K562 (cell line): Measurements from ENCODE around the gene NOP10. TPM values are rescaled to one million over a fixed set of nuclear protein-coding genes. Genes with fewer than 3 reads are reported as not detected.
"Not testable (repeated sequence)": the region's sequence is repeated elsewhere in the genome, so short reads cannot be mapped to it uniquely, and the experiment has no call there.

Source experiments
- ATAC-seq: fragments of 200-7000 bp; cut with Tn5 transposase; 3 replicates; pipeline ENCODE4 v1.9.1; 2020; ENCODE audit warnings: moderate library complexity
- BruUV-seq: library from RNA; stranded (reverse); fragments of 400-500 nt; replicated peaks from 2 replicates; lab custom pipeline; 2021; lab: Mats Ljungman, UMichigan
- CTCF ChIA-PET: fragments of 300-600 bp; formaldehyde crosslinking; extraction: SDS; loops from one replicate; lab custom pipeline; 2021; ENCODE audit warnings: low intra/inter-chr PET ratio; lab: Yijun Ruan, JAX
- POLR2A ChIA-PET: fragments of 300-600, 350-650 bp; sonication (Branson Sonifier 250); formaldehyde crosslinking; extraction: SDS; loops from one replicate; lab custom pipeline; 2021; ENCODE audit warnings: antibody characterized with exemption, inconsistent platforms; lab: Yijun Ruan, JAX
- DNase-seq, 4 experiments: peaks; one replicate each; pipeline versions ENCODE4 v3.0.0 to v3.0.0-alpha.2; 2011 to 2018; ENCODE audit warnings: low spot score in 3 of 4, mixed read lengths in 3 of 4; ENCODE audit errors: extremely low read depth in 1 of 4
- FAIRE-seq: peaks from 2 replicates; lab custom pipeline; 2011; peaks lifted over from hg19 to GRCh38; lab: Jason Lieb, UNC
- H2AFZ ChIP-seq: 2 replicates; pipeline ENCODE4 v1.6.0; 2011; ENCODE audit warnings: low read depth, low read length, control low read depth, inconsistent platforms
- H3K27ac ChIP-seq: fragments of 200-600 bp; 3 replicates; pipeline ENCODE4 v1.8.0; 2011; ENCODE audit warnings: low read depth, mild to moderate bottlenecking, control low read depth, inconsistent platforms, low read length, moderate library complexity, mixed read lengths; ENCODE audit errors: extremely low read depth
- H3K27me3 ChIP-seq, 2 experiments: fragments of 300-600 bp in 1 of 2; 2 replicates in 1 of 2; 3 replicates in 1 of 2; pipeline versions ENCODE4 v1.6.0 to v1.8.0; 2011; ENCODE audit warnings: inconsistent platforms in 2 of 2, low read length in 2 of 2, mild to moderate bottlenecking in 1 of 2, mixed read lengths in 1 of 2, moderate library complexity in 1 of 2; ENCODE audit not compliant: control insufficient read depth in 2 of 2, insufficient read depth in 2 of 2
- H3K36me3 ChIP-seq: fragments of 300-600 bp; 3 replicates; pipeline ENCODE4 v1.8.0; 2011; ENCODE audit warnings: mild to moderate bottlenecking, low read length, inconsistent platforms; ENCODE audit not compliant: control insufficient read depth, insufficient read depth
- H3K4me1 ChIP-seq, 2 experiments: fragments of 200-600 bp in 1 of 2; replicated peaks in 1 of 2; 2 replicates in 1 of 2; 3 replicates in 1 of 2; pipeline versions ENCODE4 v1.5.1 to v1.8.0; 2011; ENCODE audit warnings: inconsistent platforms in 2 of 2, low read length in 2 of 2, mild to moderate bottlenecking in 1 of 2, mixed read lengths in 1 of 2, moderate library complexity in 1 of 2; ENCODE audit not compliant: control insufficient read depth in 2 of 2, insufficient read depth in 2 of 2
- H3K4me2 ChIP-seq: 2 replicates; pipeline ENCODE4 v1.6.1; 2011; ENCODE audit warnings: low read length, control low read depth, inconsistent platforms, mixed read lengths; ENCODE audit not compliant: insufficient read depth
- H3K4me3 ChIP-seq: fragments of 200-600 bp; sonication (generic), shearing (Covaris generic); 2 replicates; pipeline ENCODE4 v1.5.1; 2016; ENCODE audit warnings: control low read depth, inconsistent platforms
- H3K79me2 ChIP-seq: fragments of 200-600 bp; 3 replicates; pipeline ENCODE4 v1.8.0; 2011; ENCODE audit warnings: low read length, inconsistent platforms; ENCODE audit not compliant: control insufficient read depth, insufficient read depth
- H3K9ac ChIP-seq, 2 experiments: 2 replicates each; pipeline versions ENCODE4 v1.6.0 to v1.6.1; 2011; ENCODE audit warnings: low read depth in 2 of 2, low read length in 2 of 2, control low read depth in 1 of 2, inconsistent platforms in 1 of 2, mild to moderate bottlenecking in 1 of 2, mixed read lengths in 1 of 2; ENCODE audit not compliant: insufficient read depth in 1 of 2
- H3K9me1 ChIP-seq: one replicate; pipeline ENCODE4 v1.6.0; 2011; ENCODE audit warnings: inconsistent platforms, mild to moderate bottlenecking, low read length, moderate library complexity; ENCODE audit not compliant: control insufficient read depth, insufficient read depth
- H3K9me3 ChIP-seq: replicated peaks from 2 replicates; pipeline ENCODE4 v1.5.1; 2011; ENCODE audit warnings: low read depth, low read length, inconsistent platforms; ENCODE audit not compliant: control insufficient read depth, insufficient read depth
- H4K20me1 ChIP-seq: replicated peaks from 2 replicates; pipeline ENCODE4 v1.6.1; 2011; ENCODE audit warnings: low read length, inconsistent platforms, mixed read lengths; ENCODE audit not compliant: control insufficient read depth, insufficient read depth
- CCNT2 ChIP-seq: IDR thresholded peaks from 2 replicates; pipeline ENCODE4 v1.6.1; 2011; ENCODE audit warnings: borderline replicate concordance, low read depth, mild to moderate bottlenecking, moderate library complexity, mixed read lengths, low read length; ENCODE audit not compliant: insufficient read length; ENCODE audit errors: extremely low read depth
- GTF2E2 ChIP-seq: fragments of 200-800 bp; sonication (Bioruptor generic); IDR thresholded peaks from 2 replicates; pipeline ENCODE4 v1.6.1; 2016; ENCODE audit warnings: missing genetic modification characterization, missing compliant biosample characterization
- KDM5B ChIP-seq: fragments of 200-600 bp; sonication (generic); IDR thresholded peaks from 2 replicates; pipeline ENCODE4 v1.6.1; 2012; ENCODE audit warnings: low read depth, mild to moderate bottlenecking, moderate library complexity, low read length, control low read depth, inconsistent platforms; ENCODE audit not compliant: insufficient replicate concordance
- NFIC ChIP-seq: fragments of 450-650 bp; IDR thresholded peaks from 2 replicates; pipeline ENCODE4 v1.6.1; 2017; ENCODE audit warnings: mild to moderate bottlenecking, inconsistent platforms
- ZNF197 ChIP-seq: fragments of 200-800 bp; sonication (Bioruptor generic); IDR thresholded peaks from 2 replicates; pipeline ENCODE4 v1.6.1; 2016; ENCODE audit warnings: low read depth, missing genetic modification characterization, missing compliant biosample characterization
- ZNF316 ChIP-seq: fragments of 450-650 bp; IDR thresholded peaks from 2 replicates; pipeline ENCODE4 v1.6.1; 2016
- ZNF592 ChIP-seq: fragments of 450-650 bp; IDR thresholded peaks from 2 replicates; pipeline ENCODE4 v1.6.1; 2017; ENCODE audit warnings: antibody characterized with exemption, mild to moderate bottlenecking
- ZNF79 ChIP-seq: fragments of 250-450 bp; sonication (Bioruptor Pico); IDR thresholded peaks from 2 replicates; pipeline ENCODE4 v1.4.0; 2020; ENCODE audit warnings: low read depth, mild to moderate bottlenecking, moderate library complexity
- WGBS: fragments of 100-300 bp; shearing (Covaris generic); methylation state at CpG from one replicate; pipeline ENCODE4 v1.1.6; 2016; ENCODE audit warnings: low coverage, mixed read lengths; ENCODE audit not compliant: insufficient coverage; ENCODE audit errors: missing lambda C conversion rate; 5-methylcytosine and 5-hydroxymethylcytosine counted together
- in situ Hi-C: fragments of 300-500 bp; cut with MboI; formaldehyde crosslinking; loops from 4 replicates; pipeline ENCODE4 v1.15.0; 2018; ENCODE audit warnings: inconsistent platforms, mixed read lengths
- intact Hi-C: fragments of 100-400 bp; cut with micrococcal nuclease; formaldehyde crosslinking; loops from 2 replicates; pipeline ENCODE4 v1.14.2; 2022
- polyA plus RNA-seq, 8 experiments: library from polyadenylated mRNA; depleted of rRNA in 4 of 8; stranded (reverse) in 5 of 8; unstranded in 3 of 8; fragments of >200 nt; fragmentation: Nextera tagmentation in 2 of 8; fragmentation: Illumina TruSeq in 1 of 8; extraction: Ambion mirVana in 2 of 8; extraction: Trizol in 1 of 8; gene quantifications; 2 replicates each; pipeline versions ENCODE4 v1.2.1 to v1.2.3, GENCODE V29; 2011 to 2014; ENCODE audit warnings: inconsistent platforms in 1 of 8, missing spikeins in 1 of 8
- total RNA-seq, 7 experiments: library from RNA; depleted of rRNA in 6 of 7; stranded (reverse); fragments of >200 nt in 6 of 7; fragmentation: Illumina TruSeq in 2 of 7; extraction: Trizol in 2 of 7; gene quantifications; 2 replicates each; pipeline versions ENCODE4 v1.2.1 to v1.2.3, GENCODE V29; 2011 to 2021; ENCODE audit warnings: low replicate concordance in 1 of 7
- TF ChIP-seq, protein P1 (sequence below): fragments of 250-450 bp; sonication (Bioruptor Pico); IDR thresholded peaks from 2 replicates; pipeline ENCODE4 v1.4.0; 2020; ENCODE audit warnings: mild to moderate bottlenecking, moderate library complexity, borderline replicate concordance

Gene NOP10
- total and polyA plus RNA-seq, 9 of the 15 experiments (the other 6 are each of a cell fraction or from before 2014, with no cell fraction given) = 250 to 1,663 (median 449) TPM

DNA sequence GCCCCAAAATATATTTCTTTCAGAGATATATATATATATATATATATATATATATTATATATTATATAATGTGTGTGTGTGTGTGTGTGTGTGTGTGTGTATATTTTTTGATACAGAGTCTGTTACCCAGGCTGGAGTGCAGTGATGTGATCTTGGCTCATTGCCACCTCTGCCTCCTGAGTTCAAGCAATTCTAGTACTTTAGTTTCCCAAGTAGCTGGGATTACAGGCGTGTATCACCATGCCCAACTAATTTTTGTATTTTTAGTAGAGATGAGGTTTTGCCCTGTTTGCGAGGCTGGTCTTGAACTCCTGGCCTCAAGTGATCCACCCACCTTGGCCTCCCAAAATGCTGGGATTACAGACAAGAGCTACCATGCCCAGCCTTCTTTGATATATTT, 32.6 kb upstream of the NOP10 start:
- POLR2A ChIA-PET = interaction anchor here (0.5 to 0.7 kb wide), 2 partner anchors 67 to 140 kb away, joined by 3 to 4 read pairs; no protein-coding TSS in a partner anchor
- H3K27me3 ChIP-seq, H3K4me1 ChIP-seq, H3K27ac ChIP-seq, H3K9me1 ChIP-seq, FAIRE-seq, H3K9me3 ChIP-seq, H3K79me2 ChIP-seq, H2AFZ ChIP-seq, in situ Hi-C loops, CTCF ChIA-PET, intact Hi-C loops, H3K4me3 ChIP-seq, H3K4me2 ChIP-seq, H3K36me3 ChIP-seq, H3K9ac ChIP-seq, H4K20me1 ChIP-seq, ATAC-seq, BruUV-seq, DNase-seq: not testable (repeated sequence)
- TF ChIP-seq NFIC = peak; percentile 52; the same call in 1 of the 2 replicates
- WGBS = 37% methylated on average over 2 of the region's 2 CpGs

GRCh38 chr15:34374816-34375215, 31.9 kb upstream of the NOP10 start:
- Histone ChIP-seq H3K36me3 (0 out of 3 replicates have a peak, but pooled peaks cover 4% of the 10 kb centered on the region), H3K4me3 (no peak overlapping the region), H3K4me2 (no peak overlapping the region), H3K27ac (no peak overlapping the region), H3K79me2 (no peaks in the 10 kb centered on the region), H3K4me1 (no peaks in the 10 kb centered on the region), H3K9ac (no peak overlapping the region), H2AFZ (no peak overlapping the region), H3K9me3 (no peaks in the 10 kb centered on the region), H3K9me1 (no peaks in the 10 kb centered on the region), H4K20me1 (no peaks in the 10 kb centered on the region), H3K27me3 (peaks cover 0 to 7% of the 10 kb centered on the region in 2 experiments; a peak in 1 of 5 replicates)
- no TSS peak for BruUV-seq
- DNase-seq = no peak
- ChIA-PET CTCF (no interaction called here), POLR2A (no interaction called here)
- in situ Hi-C loops (no loop called here), intact Hi-C loops (no loop called here)
- WGBS = 0% methylated on average over 2 of the region's 2 CpGs
- ATAC-seq = no peak
- no peak for FAIRE-seq
- TF ChIP-seq, protein P1, sequence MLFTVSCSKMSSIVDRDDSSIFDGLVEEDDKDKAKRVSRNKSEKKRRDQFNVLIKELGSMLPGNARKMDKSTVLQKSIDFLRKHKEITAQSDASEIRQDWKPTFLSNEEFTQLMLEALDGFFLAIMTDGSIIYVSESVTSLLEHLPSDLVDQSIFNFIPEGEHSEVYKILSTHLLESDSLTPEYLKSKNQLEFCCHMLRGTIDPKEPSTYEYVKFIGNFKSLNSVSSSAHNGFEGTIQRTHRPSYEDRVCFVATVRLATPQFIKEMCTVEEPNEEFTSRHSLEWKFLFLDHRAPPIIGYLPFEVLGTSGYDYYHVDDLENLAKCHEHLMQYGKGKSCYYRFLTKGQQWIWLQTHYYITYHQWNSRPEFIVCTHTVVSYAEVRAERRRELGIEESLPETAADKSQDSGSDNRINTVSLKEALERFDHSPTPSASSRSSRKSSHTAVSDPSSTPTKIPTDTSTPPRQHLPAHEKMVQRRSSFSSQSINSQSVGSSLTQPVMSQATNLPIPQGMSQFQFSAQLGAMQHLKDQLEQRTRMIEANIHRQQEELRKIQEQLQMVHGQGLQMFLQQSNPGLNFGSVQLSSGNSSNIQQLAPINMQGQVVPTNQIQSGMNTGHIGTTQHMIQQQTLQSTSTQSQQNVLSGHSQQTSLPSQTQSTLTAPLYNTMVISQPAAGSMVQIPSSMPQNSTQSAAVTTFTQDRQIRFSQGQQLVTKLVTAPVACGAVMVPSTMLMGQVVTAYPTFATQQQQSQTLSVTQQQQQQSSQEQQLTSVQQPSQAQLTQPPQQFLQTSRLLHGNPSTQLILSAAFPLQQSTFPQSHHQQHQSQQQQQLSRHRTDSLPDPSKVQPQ (CRISPR knock-in tag) = no peak
- no peak for TF ChIP-seq GTF2E2 (tag)
- TF ChIP-seq KDM5B = no peak
- no peak for TF ChIP-seq ZNF592
- TF ChIP-seq CCNT2 = no peak
- no peak for TF ChIP-seq ZNF197
- TF ChIP-seq ZNF79 = no peak
- TF ChIP-seq ZNF316 = no peak
